ENCODE measurements around the gene C2orf74.
"Not testable (repeated sequence)": the region's sequence is repeated elsewhere in the genome, so short reads cannot be mapped to it uniquely, and the experiment has no call there.

C2orf74 gene

GRCh38 chr2:61173116-61173515, 11.1 kb downstream of the C2orf74 start:
- DNase-seq (ENCODE audit: low spot score): no peak

- no peak for DNase-seq (ENCODE audit: low spot score)
These were observed 13.0 kb downstream of the C2orf74 start for GRCh38 chr2:61175036-61175435.

GRCh38 chr2:61176755-61177726, 15.1 kb downstream of the C2orf74 start:
- peak; percentile 99 for DNase-seq (ENCODE audit: low spot score)

GRCh38 chr2:61177727-61178549, 15.9 kb downstream of the C2orf74 start:
- peak; percentile 37 for DNase-seq (ENCODE audit: low spot score)

GRCh38 chr2:61178603-61179545, 16.9 kb downstream of the C2orf74 start:
- no peak for DNase-seq (ENCODE audit: low spot score)

GRCh38 chr2:61179701-61180639, 18.0 kb downstream of the C2orf74 start:
- DNase-seq (ENCODE audit: low spot score): no peak

- DNase-seq (ENCODE audit: low spot score): no peak
These were observed 18.7 kb downstream of the C2orf74 start for GRCh38 chr2:61180686-61181085.

DNA sequence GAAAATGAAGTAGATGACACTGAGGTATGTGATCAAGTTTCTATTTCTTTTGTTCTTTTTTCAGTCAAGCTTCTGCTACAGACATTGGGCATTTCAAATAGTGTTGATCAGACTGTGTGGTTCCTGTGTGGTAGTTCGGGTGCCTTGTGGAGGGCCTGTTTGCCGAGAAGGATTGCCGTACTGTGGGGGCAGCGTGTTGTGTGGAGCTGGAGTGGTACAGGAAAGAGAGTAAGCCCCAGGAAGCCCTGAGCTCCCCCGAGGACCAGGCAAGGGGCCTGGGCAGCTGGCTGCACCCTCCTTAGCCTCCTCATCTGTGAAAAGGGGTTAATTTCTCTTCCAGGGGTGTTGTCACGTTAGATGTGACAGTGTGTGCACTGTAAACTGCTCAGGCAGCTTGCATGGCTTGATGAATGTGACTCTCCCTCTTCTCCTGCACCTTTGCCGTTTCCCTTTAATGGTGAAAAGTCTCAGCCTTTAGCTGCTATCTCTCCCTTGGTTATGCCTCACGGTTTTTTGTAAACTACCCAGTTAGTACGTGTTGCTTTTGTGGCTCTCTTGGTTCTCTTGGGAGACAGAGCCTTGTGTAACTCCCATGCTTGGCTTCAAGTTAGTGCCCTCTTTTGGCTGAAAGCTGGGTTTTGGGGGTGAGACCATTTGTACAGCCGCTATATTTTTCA, 19.5 kb downstream of the C2orf74 start:
- no peak for DNase-seq (ENCODE audit: low spot score)

DNA sequence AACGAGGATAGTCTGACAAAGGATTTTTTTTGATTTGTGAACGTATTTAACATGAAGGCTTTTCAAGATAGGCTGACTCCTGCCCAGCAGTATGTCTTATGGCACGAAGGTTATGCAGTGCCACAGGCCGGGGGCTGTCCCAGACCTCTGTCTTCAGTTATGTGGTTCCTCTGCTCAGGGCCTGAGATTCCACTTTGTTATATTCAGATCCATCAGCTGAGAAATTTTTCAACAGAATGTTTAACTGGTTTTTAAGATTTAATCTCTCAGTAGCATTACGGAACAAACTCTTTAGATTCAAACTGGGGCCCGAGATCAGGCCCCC, 20.0 kb downstream of the C2orf74 start:
- no peak for DNase-seq (ENCODE audit: low spot score)

DNA sequence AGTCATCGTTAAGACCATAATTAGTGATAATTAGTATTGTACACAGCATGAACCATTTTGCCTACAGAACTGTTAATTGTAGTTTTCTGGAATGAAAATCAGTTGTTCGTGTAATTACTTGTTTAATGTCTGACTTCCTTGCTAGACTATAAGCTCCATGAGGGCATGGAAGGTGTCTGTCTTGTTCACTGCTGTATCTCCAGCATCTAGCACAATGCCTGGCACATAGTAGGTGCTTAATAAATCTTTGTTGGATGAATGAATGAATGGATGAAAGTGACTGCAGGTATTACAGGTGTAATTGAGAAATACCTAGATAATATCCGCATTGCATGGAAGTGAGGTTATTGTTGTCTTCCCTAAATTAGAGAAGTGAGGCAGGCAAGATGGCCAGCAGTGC, 21.8 kb downstream of the C2orf74 start:
- DNase-seq (ENCODE audit: low spot score): no peak

DNA sequence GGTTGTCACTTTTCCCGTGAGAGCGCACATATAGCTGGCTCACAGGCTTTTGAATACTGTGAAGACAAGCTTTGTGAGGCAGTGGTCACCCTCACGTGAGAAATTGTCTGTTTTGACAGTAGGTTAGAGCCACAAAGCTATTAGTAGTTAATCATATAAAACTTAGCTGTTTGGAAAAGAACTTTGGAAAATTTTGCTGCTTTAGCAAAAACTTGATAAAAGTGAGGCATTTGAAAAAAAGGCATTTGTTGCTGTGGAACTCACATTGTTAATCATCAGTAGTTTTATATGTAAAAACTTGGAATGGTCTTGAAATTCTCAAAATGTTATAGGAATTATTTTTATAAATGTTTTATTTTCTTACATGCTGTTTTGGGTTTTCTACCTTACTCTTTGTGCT, 22.3 kb downstream of the C2orf74 start:
- DNase-seq (ENCODE audit: low spot score): no peak

- no peak for DNase-seq (ENCODE audit: low spot score)
These were observed 23.3 kb downstream of the C2orf74 start for GRCh38 chr2:61185231-61185728.

DNA sequence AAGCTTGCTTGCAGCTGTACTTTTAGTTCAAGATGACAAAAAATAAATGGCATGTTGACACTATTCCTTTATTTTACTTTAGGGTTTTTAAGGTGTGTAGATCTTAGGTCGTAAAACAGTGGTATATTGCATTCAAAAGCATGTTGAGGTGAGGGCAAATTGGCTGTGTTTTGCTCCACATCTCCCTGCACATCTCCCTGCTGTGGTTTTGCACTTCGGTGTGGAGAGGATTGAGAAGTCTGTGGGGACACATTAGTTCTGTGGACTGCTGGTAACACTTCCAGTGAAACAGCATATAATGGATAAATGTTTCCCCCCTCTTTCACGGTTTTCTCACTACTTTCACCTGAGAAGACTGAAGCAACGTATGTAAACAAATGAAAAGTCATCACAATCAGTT, 25.1 kb downstream of the C2orf74 start:
- DNase-seq (ENCODE audit: low spot score): no peak

GRCh38 chr2:61193670-61194561, 31.9 kb downstream of the C2orf74 start:
- no peak for DNase-seq (ENCODE audit: low spot score)

DNA sequence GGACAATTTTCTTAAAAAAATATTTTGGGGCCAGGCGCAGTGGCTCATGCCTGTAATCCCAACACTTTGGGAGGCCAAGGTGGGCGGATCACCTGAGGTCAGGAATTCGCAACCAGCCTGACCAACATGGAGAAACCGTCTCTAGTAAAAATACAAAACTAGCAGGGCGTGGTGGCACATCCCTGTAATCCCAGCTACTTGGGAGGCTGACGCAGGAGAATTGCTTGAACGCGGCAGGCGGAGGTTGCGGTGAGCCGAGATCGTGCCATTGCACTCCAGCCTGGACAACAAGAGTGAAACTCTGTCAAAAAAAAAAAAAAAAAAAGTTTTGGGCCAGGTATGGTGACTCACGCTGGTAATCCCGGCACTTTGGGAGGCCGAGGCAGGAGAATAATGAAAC, 32.7 kb downstream of the C2orf74 start:
- not testable (repeated sequence) for DNase-seq (ENCODE audit: low spot score)

DNA sequence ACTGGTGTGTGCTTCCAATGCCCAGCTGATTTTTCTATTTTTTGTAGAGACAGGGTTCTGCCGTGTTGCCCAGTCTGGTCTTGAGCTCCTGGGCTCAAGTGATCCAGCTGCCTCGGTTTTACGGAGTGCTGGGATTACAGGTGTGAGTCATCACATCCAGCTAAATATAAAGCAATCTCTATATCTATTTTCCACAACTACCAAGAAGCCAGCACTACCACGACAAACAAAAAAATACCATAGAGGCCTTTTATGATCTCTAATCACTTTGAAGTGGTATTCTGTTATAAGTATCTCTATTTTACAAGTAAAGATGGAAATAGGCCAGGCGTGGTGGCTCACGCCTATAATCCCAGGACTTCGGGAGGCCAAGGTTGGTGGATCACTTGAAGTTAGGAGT, 34.7 kb downstream of the C2orf74 start:
- DNase-seq (ENCODE audit: low spot score): no peak

- DNase-seq (ENCODE audit: low spot score): no peak
These were observed 43.1 kb downstream of the C2orf74 start for GRCh38 chr2:61205132-61205531.

GRCh38 chr2:61210332-61210981, 48.5 kb downstream of the C2orf74 start:
- no peak for DNase-seq (ENCODE audit: low spot score)
